ENCODE data around the gene GGT1. TPM values are rescaled to one million over a fixed set of nuclear protein-coding genes. Genes with fewer than 3 reads are reported as not detected.

GGT1 gene
- total RNA-seq, 4 donors from 2014 or later = 1.5 to 6.9 (median 4.2) TPM

DNA sequence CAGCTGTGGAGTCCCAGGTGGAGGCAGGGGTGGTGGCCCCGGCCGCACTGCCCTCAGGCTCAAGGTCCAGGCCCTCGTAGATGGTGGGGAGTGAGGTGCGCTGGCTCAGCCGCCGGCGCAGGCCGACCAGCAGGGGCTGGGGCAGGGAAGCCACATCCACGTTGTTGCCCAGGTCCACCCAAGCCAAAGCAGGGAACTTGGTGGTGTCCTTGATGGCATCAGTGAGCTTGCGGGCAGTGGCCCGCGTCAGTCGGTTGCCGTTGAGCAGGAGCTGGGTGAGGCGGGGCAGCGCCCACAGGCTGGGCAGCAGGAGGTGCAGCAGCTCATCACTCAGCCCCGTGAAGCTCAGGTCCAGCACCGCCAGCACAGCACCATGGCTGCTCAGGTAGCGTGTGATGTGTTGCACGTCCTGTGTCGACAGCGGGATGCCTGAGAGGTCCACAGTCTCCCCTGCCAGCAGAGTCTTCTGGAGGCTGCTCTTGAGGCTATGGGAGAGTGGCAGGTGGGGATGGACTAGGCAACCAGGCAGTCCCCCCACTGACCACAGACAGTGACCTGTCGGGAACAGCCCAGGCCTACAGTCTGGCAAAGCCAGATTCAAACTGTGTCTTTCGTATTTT lies 17.0 kb upstream of the GGT1 start:
- DNase-seq (ENCODE audit: low spot score in 2 of 2) = no peak
- H3K4me3 ChIP-seq (ENCODE audit: low read depth, poor library complexity, severe bottlenecking) = no peak overlapping the region
- intact Hi-C loops (cut with DNase I; ENCODE audit: low total_unique reads) = no loop called here
- TF ChIP-seq, protein P1, sequence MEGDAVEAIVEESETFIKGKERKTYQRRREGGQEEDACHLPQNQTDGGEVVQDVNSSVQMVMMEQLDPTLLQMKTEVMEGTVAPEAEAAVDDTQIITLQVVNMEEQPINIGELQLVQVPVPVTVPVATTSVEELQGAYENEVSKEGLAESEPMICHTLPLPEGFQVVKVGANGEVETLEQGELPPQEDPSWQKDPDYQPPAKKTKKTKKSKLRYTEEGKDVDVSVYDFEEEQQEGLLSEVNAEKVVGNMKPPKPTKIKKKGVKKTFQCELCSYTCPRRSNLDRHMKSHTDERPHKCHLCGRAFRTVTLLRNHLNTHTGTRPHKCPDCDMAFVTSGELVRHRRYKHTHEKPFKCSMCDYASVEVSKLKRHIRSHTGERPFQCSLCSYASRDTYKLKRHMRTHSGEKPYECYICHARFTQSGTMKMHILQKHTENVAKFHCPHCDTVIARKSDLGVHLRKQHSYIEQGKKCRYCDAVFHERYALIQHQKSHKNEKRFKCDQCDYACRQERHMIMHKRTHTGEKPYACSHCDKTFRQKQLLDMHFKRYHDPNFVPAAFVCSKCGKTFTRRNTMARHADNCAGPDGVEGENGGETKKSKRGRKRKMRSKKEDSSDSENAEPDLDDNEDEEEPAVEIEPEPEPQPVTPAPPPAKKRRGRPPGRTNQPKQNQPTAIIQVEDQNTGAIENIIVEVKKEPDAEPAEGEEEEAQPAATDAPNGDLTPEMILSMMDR (IDR thresholded peaks at IDR 0.05) = no peak
- 90 to 94% methylated on average over 11 to 16 of the region's 24 CpGs for WGBS, 2 donors

DNA sequence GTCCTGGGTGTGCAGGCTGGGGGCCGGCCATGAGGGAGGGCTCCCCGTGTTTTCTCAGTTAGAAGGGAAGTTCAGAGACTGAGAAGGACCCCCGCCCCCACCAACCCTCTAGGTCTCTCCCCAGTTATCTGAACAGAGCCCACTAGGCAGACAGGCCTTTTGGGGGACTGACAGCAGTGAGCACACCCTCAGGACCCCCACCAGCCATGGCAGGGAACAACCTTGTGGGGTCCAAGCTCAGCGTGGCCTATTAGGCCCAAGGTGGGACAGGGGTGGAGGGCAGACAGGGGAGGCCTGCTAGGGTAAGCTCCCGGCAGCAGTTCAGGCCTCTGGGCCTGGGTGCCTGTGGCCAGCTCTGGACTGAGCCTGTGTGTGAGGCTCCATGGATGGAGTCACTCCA lies 15.7 kb upstream of the GGT1 start:
- intact Hi-C loops (cut with DNase I; ENCODE audit: low total_unique reads) = no loop called here
- no peak overlapping the region for H3K4me3 ChIP-seq (ENCODE audit: low read depth, poor library complexity, severe bottlenecking)
- TF ChIP-seq, protein P1 (IDR thresholded peaks at IDR 0.05) = no peak
- no peak for TF ChIP-seq POLR2A (IDR thresholded peaks at IDR 0.05)
- DNase-seq (ENCODE audit: low spot score in 2 of 2) = no peak
- 80 to 83% methylated on average over 5 of the region's 5 CpGs for WGBS, 2 donors

DNA sequence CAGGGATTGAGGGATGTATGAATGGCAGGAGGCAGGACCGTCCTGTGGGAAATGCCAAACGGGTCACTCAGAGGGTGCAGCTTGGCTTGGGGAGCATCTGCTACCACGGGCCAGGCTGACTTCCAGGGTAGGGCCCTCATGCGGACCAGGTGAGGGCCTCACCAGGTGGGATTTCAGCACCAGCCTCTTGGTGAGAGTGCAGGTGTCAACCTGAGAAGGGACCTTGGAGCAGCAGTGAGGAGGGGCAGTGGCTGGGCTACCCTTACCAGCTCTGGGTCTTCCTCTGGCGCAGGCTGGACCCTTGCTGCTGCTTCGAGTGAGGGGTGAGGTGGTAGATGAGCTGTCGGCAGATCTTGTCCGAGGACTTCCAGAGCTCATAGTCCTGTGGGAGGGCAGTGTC lies 15.0 kb upstream of the GGT1 start:
- DNase-seq (ENCODE audit: low spot score in 2 of 2) = no peak
- TF ChIP-seq, protein P1 (IDR thresholded peaks at IDR 0.05) = no peak
- TF ChIP-seq POLR2A (IDR thresholded peaks at IDR 0.05) = no peak
- WGBS, 2 donors = 85 to 87% methylated on average over 7 to 8 of the region's 8 CpGs
- no peak overlapping the region for H3K4me3 ChIP-seq (ENCODE audit: low read depth, poor library complexity, severe bottlenecking)
- intact Hi-C loops (cut with DNase I; ENCODE audit: low total_unique reads) = no loop called here

DNA sequence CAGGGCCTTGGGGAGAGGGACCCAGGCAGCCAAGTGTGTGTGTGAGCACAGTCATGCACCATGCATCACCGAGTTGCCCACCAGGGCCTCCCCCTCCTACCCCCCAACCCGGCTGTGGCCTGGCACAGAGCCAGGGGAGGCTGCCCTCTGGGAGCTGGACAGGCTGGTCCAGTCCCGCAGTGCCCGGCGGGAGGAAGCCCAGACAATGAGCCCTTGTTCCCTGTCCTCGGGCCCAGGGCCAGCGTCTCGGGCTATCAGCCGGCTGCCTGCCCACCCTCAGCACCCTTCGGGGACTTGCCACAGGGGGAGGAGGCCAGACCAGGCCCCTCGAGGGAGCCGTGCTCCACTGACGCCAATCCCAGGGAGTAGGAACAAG lies 14.6 kb upstream of the GGT1 start:
- H3K4me3 ChIP-seq (ENCODE audit: low read depth, poor library complexity, severe bottlenecking) = no peak overlapping the region
- TF ChIP-seq, protein P1 (IDR thresholded peaks at IDR 0.05) = no peak
- TF ChIP-seq POLR2A (IDR thresholded peaks at IDR 0.05) = no peak
- DNase-seq (ENCODE audit: low spot score in 2 of 2) = no peak
- intact Hi-C loops (cut with DNase I; ENCODE audit: low total_unique reads) = no loop called here
- whole genome bisulfite sequencing, 2 donors = 56 to 71% methylated on average over 12 to 13 of the region's 13 CpGs

DNA sequence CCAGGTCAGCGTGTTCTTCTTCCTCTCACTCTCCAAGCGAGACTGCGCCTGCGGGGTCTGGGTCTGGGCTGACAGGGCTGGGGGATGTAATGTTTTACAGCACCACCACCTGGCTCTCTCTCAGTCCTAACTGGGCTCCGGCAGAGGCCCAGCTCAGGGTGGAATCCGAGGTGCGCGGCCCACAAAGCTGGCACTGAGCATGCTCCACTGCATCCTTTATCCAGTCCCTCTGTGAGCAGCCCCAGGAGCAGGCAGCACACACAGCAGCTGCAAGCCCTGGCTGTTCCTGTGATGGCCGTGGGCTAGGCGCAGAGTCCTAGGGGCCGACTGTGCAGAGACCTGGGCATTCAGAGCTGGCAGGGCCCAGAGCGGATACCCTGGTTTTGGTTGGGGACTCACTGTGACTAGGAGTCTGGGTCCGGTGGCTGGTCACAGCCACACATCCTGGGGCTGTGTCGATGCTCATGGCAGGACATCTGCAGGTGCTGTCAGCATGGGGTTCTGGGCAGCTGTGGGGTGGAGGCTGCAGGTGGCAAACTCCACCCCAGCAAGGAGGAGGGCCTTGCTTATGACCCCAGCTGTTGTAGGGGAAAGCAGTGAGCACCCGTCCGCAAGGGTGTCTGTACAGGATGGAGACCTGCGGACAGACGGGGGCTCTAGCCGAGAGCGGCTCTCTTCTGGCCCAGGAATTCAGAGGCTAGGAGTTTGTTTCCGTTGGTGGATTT lies 14.1 kb upstream of the GGT1 start:
- no peak overlapping the region for H3K4me3 ChIP-seq (ENCODE audit: low read depth, poor library complexity, severe bottlenecking)
- WGBS, 2 donors = 91 to 92% methylated on average over 14 to 21 of the region's 21 CpGs
- TF ChIP-seq, protein P1 (IDR thresholded peaks at IDR 0.05) = no peak
- TF ChIP-seq POLR2A (IDR thresholded peaks at IDR 0.05) = no peak
- no peak for DNase-seq (ENCODE audit: low spot score in 2 of 2)
- intact Hi-C loops (cut with DNase I; ENCODE audit: low total_unique reads) = no loop called here
